SH-SY5Y (cell line): ENCODE data around the gene LRRFIP1.

Source experiments
- GATA2 ChIP-seq: IDR thresholded peaks from 2 replicates; pipeline ENCODE4 v1.6.1; 2011; ENCODE audit warnings: mild to moderate bottlenecking, low read depth, low read length
- GATA3 ChIP-seq: IDR thresholded peaks from 2 replicates; pipeline ENCODE4 v1.6.1; 2011; ENCODE audit warnings: low read depth, mild to moderate bottlenecking, low read length, moderate library complexity

DNA sequence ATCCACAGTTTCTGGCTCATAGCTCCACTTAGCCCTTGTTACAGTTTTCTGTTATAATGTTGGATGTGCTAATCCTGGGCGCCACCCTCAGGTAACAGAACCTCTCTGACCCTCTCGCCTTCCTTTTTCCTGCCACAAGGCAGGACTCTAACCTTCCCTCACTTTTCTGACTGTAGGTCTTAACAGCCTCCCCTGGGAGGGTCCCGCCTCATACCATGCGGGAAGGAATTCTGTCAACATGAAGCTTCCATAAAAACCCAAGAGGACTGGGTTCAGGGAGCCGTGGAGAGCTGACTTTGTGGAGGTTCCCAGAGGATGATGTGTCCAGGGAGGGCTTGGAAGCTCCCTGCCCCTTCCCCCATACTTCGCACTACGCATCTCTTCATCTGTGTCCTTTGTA, 25.0 kb upstream of the LRRFIP1 start:
- no peak for TF ChIP-seq GATA3
- TF ChIP-seq GATA2 = no peak
